HL-60/S4 treated with retinoic acid at 250 ng/mL for 4 days and 3 days (cell line): ENCODE data around the gene MKNK2.
"Not testable (repeated sequence)": the region's sequence is repeated elsewhere in the genome, so short reads cannot be mapped to it uniquely, and the experiment has no call there.

Source experiments
- in situ Hi-C: fragments of 300-500 bp; cut with MboI; formaldehyde crosslinking; loops from 2 replicates; pipeline ENCODE4 v1.7.0; 2022; ENCODE audit warnings: low sequenced_read_pairs

Gene MKNK2

DNA sequence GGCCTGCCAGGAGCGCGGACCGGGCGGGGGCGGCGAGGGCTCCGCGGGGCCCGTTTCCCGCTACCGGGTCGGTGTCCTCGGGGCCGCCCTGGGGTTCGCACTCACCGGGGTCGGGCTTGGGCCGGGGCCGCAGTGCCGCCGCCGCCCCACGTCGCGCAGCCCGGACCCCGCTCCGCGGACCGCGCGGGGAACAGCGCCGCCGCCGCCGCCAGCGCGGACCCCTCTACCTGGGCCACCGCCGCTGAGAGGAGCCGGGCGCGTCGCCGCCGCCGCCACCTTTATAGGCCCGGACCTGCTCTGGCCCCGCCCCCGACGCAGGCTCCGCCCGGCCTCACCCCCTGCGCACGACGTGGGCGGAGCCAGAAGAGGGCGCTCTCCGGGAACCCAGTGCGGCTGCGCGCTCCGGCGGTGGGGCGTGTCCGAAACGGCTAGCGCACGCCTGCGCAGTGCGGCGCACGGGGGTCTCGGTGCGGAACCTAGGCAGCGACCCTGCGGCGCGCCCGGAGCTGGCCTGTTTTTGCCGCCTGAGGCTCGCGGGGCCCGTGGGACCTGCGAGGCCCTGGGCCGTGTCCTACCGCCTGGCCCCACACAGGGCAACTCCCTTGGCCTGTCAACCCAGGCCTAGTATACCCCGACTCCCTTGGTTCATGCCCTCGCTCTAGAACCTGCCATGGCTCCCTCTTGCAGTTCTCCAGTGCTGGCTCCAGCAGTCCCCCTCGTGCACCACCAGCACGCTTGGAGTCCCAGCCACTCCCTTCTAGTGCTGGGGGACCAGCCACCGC lies at the start of gene MKNK2:
TSS of gene MKNK2 (minus strand) at position 254 of the 782 bp plus-strand sequence. CDS start 393 bp downstream, outside the sequence.
- in situ Hi-C loops, result no loop called here

DNA sequence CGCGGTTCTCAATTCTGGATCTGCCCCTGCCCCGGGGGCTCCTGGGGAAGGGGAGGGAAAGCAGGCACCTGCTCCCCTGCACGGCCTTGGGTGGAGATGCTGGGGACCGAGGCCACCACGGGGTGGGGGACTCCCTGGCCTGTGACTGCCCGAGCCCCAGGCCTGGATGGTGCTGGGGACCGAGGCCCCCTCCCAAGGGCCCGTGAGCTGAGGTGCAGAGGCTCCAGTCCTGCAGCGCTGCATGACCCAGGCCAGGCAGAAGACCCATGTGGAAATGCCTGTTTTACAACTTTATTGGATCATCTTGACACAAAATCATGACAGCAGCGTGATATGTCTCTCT lies 49.6 kb upstream of the MKNK2 start:
- in situ Hi-C loops, result no loop called here

DNA sequence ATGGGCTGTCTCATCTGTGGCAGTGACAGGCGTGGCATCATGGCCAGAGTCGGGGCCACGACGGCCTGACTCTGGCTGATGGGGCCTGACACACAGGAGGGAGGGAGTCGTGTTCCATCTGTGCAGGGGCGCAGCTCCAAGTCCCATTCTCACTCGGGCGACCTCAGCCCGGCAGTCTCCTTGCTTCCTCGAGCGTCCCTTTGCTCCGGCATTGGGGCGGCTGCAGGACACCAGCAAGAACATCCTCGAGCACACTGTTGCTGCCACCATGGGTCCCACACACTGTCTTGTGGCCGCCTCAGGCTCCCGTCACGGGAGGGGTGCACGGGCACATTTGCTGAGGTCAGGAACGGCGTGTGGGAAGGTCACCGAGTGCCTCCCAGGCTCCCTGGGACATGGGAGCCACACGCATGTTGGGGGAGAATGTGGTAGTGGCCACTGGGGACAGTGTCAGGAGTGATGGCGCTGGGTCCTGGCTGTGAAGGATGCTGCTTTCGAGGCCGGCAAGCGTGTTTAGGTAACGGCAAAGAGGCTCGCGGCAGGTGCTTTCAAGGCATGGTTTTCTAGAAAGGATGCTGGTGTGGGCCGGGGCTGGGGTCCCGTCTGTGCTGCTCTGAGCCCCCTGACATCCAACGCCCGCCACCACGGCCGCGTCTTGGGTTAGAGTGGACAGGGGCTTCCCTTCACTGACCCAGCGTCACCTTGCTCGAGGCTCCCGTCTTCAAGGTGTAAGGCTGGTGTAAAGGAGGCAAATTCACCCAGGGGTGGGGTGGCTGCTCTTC lies 49.1 kb upstream of the MKNK2 start:
- in situ Hi-C loops, result no loop called here

DNA sequence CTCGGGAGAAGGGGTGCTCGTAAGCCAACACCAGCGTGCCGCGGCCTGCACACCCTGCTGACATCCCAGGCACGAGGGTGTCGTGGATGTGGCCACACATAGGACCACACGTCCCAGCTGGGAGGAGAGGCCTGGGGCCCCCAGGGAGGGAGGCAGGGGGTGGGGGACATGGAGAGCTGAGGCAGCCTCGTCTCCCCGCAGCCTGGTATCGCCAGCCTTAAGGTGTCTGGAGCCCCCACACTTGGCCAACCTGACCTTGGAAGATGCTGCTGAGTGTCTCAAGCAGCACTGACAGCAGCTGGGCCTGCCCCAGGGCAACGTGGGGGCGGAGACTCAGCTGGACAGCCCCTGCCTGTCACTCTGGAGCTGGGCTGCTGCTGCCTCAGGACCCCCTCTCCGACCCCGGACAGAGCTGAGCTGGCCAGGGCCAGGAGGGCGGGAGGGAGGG lies 48.0 kb upstream of the MKNK2 start:
- in situ Hi-C loops, result no loop called here

DNA sequence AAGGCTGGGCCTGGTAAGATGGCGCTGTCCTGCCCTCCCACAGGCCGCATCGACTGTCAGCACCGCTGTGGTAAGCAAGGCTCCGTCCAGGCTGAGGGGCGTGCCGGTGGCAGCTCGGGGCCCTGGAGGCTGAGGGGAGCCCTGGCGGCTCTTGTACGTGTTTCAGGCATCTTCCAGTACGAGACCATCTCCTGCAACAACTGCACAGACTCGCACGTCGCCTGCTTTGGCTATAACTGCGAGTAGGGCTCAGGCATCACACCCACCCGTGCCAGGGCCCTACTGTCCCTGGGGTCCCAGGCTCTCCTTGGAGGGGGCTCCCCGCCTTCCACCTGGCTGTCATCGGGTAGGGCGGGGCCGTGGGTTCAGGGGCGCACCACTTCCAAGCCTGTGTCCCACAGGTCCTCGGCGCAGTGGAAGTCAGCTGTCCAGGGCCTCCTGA lies 46.9 kb upstream of the MKNK2 start:
- in situ Hi-C loops, result no loop called here

DNA sequence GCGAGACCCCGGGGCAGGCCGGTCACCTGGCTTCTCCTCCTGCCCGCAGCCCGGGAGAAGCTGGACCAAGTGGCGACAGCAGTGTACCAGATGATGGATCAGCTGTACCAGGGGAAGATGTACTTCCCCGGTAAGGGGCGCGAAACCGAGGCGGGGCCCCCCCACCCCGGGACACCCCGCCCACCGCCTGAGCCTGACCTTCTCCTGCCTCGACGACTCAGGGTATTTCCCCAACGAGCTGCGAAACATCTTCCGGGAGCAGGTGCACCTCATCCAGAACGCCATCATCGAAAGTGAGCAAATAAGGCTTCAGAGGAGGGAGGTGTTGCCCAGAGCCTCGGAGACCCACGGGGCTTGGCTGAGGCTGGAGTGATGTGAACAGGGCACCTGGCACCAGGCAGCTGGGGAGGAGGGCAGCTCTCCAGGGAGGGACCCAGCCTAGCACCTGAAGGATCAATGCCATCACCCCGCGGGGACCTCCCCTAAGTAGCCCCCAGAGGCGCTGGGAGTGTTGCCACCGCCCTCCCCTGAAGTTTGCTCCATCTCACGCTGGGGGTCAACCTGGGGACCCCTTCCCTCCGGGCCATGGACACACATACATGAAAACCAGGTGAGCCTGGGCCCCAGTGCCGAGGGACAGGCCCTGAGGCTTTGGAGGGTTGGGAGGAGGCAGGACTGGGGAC lies 46.3 kb upstream of the MKNK2 start:
- in situ Hi-C loops, result no loop called here

DNA sequence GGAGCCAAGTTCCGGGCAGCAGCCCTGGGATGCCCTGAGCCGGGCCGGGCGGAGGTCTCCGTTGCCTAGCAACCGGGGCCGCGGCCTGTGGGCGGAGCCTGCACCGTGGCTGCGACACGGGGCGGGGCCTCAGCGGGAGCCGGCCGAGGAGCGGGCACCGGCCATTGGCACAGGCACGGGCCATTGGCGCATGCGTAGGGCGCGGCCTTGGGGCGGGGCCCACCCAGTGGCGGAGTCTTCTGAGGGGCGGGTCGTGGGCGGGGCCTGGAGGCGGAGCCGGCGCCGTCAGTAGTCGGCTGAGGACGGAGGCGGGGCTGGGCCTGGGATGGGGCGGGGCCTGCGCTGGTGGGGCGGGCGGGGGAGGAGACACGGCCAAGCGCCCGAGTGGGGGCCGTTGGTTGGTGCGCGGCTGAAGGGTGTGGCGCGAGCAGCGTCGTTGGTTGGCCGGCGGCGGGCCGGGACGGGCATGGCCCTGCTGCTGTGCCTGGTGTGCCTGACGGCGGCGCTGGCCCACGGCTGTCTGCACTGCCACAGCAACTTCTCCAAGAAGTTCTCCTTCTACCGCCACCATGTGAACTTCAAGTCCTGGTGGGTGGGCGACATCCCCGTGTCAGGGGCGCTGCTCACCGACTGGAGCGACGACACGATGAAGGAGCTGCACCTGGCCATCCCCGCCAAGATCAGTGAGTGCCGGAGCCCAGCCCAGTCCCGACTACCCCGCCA lies 45.6 kb upstream of the MKNK2 start, which contains the start of gene IZUMO4:
TSS of gene IZUMO4 (plus strand) at position 436 of the 723 bp plus-strand sequence. CDS start at position 467, 31 bp downstream.
- in situ Hi-C loops, result no loop called here

DNA sequence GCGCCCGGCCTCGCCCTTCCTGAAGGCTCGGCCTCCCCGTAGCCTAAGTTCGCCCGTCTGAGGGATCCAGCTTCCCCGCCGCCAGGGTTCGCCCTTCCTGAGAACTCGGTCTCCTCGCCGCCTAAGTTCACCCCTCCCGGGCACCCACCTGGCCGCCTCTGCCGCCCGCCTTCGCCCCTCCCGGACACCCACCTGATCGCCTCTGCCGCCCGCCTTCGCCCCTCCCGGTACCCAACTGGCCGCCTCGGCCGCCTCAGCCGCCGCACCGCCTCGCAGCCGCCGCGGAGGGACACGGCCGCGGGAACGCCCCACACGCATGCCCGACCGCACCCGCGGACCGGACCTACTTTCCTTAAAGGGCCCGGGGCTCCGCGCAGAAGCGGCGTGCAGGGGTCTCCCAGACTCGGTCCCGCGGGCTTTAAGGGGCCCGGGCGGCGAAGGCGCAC lies 45.0 kb upstream of the MKNK2 start, which contains the start of gene MOB3A:
TSS of gene MOB3A (minus strand) at position 293 of the 446 bp plus-strand sequence. CDS start 17,766 bp downstream, outside the sequence.
- in situ Hi-C loops, result no loop called here

DNA sequence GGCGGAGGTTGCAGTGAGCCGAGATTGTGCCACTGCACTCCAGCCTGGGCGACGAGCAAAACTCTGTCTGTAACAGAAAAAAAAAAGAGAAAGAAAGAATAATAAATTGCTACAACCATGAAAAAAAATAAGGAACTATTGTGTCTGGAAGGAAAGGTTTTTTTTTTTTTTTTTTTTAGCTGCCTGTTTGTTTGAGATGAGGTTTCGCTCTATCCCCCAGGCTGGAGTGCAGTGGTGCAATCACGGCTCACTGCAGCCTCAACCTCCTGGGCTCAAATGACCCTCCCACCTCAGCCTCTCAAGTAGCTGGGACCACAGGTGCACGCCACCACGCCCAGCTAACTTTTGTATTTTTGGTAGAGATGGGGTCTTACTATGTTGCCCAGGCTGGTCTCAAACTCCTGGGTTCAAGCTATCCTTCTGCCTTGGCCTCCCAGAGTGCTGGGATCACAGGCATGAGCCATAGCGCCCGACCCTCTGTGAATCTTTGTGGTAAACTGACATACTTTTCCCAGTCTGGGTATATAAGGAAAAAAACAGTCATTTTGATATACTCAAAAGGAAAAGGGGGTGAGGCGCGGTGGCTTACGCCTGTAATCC lies 41.0 kb upstream of the MKNK2 start:
- in situ Hi-C loops, result not testable (repeated sequence)

DNA sequence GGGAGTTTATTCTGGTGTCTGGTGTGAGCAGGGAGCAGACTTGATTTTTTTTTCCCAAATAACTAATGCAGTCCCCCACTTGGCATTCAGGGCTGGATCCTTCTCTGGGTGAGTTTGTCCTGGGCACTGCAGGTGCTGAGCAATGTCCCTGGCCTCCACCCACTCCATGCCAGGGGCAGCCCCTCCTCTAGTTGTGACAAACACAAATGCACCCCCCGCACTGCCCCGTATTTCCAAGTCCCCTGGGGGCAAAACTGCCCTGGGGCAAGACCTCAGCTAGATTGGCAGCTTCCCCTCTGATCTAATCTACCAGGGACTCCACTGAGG lies 38.6 kb upstream of the MKNK2 start:
- in situ Hi-C loops, result no loop called here

DNA sequence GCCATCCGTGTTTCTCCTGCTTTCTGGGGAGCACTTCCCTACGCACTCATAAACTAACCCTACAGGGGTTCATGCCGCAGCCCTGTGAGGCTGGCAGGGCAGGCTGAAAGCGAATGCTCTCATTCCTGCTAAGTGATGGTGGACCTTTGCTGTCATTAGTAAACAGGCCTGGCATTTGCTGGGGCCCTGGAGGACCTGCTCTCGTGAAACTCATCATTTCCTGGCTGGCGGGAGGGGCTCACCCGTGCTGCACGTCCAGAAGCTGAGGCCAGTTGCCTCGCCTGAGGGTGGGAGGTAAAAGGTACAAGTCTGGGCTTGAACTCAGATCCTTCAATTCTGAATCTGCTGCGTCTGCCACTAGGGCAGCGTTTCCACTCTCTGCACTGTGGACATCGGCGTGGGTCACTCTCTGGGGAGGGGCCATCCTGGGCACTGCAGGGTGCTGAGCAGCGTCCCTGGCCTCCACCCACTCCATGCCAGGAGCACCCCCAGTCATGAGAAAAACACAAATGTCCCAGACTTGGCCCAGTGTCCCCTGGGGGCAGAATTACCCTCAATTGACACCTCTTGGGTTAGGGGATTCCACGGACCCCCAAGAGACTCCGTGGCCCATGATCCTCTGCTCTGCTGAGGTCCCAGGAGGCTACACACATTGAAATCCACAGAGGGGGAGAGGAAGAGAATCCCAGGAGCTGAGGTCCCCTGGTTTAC lies 38.1 kb upstream of the MKNK2 start:
- in situ Hi-C loops, result no loop called here

DNA sequence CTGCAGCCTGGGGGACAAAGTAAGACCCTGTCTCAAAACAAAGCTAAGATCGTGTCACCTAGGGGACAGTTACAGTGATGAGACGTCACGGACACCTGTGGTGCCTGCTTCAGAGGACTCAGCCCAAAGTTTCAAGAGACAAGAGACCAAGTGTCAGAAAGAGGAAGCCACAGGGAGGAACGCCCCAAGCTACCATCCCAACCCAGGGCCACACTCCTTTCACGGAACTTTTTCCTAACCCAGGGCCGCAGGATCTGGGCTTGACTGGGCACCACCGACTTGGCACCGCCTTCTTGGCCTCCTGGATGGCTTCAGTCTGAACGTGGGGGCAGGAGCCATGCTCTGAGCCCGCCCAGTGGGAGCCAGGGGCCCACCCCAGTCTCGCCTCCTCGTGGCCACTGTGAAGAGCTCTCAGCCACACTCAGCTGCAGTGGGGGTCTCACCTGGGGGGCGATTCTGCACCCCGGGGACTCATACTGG lies 36.6 kb upstream of the MKNK2 start:
- in situ Hi-C loops, result no loop called here

DNA sequence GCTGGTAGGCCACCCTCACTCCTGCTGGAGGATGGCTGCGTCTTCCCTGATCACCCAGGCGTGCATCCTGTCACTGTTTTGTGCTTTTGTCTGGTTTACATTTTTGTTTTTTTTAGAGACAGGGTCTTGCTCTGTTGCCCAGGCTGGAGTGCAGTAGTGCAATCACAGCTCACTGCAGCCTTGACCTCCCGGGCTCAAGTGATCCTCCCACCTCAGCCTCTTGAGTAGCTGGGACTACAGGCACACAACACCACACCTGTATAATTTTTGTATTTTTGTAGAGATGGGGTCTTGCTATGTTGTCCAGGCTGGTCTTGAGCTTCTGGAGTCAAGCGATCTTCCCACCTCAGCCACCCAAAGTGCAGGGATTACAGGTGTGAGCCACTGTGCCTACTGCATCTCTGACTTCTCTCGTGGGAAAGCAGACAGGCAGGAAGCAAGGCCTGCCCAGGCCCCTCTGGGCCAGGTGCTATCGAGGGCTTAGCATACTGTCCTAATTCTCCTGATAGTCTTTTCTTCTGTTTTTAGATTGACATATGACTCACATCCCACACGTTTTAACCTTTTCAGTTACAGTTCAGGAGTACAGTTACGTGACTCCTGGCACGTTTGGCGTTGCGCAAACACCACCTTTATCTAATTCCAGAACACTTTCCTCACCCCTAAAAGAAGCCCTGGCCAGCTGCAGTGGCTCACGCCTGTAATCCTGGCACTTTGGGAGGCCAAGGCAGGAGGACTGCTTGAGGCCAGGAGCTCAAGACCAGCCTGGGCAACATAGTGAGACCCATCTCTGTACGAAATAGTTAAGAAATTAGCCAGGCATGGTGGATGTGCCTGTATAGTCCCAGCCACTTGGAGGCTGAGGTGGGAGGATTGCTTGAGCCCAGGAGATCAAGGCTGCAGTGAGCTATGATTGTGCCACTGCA lies 35.9 kb upstream of the MKNK2 start:
- in situ Hi-C loops, result not testable (repeated sequence)

DNA sequence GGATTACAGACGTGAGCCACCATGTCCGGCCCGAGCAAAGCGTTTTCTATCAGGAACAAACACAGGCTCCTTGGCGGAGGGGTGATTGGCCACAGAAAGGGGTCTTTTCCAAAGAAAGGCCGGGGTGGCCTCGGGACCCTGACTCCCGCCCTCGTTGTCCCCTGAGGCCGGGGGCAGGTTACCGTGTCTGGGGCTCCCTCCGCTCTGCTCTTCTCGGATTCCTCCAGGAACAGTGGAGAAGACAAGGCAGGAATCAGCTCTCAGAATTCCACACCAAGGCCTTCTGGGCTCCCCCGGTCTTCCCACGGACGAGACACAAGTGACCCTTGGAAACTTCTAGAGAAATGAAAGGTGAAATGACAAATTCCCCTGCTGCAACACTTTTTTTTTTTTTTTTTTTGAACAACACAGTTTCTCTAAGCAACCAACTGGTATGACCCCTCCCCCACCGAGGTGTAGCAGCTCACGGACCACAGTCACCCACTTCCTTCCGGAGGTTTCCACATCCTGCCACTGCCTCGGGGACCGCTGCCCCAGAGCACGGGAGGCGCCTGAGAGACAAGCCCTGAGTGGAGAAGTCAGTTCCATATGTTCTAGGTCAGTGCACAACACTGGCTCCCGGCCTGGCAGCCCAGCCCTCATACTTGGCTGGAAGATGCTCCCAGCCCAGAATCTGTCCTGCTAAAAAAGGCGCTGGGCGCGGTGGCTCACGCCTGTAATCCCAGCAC lies 34.1 kb upstream of the MKNK2 start:
- in situ Hi-C loops, result no loop called here

DNA sequence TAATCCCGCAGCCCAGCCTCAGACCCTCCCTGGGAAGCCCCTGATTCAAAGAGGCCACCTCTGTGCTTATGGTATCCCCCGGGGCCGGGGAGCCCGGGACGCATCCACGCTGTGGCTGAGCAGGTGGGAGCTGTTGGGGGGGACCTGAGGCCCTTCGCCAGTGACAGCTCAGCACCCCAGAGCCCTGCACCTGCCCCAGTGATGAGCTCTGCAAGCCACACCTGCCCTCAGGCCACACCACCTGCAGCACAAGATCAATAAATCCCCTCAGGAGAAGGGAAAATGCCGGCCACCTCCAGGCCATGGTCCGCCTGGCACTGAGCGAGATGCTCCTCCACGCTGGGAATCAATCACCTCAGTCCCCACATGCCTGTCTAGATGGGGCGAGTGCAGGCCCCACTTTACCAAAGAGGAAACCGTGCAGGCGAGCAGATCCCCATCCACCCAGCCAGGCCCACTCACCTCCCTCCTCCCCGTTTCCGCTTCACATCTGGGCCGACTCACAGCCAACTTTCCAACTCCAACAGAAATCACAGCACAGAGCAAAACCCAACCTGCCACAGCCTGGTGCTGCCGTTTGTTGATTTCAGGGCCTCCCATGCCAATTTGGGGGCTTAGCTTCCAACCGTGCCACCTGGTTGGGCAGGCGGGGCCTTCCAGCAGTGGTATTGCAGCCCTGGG lies 32.3 kb upstream of the MKNK2 start:
- in situ Hi-C loops, result no loop called here

DNA sequence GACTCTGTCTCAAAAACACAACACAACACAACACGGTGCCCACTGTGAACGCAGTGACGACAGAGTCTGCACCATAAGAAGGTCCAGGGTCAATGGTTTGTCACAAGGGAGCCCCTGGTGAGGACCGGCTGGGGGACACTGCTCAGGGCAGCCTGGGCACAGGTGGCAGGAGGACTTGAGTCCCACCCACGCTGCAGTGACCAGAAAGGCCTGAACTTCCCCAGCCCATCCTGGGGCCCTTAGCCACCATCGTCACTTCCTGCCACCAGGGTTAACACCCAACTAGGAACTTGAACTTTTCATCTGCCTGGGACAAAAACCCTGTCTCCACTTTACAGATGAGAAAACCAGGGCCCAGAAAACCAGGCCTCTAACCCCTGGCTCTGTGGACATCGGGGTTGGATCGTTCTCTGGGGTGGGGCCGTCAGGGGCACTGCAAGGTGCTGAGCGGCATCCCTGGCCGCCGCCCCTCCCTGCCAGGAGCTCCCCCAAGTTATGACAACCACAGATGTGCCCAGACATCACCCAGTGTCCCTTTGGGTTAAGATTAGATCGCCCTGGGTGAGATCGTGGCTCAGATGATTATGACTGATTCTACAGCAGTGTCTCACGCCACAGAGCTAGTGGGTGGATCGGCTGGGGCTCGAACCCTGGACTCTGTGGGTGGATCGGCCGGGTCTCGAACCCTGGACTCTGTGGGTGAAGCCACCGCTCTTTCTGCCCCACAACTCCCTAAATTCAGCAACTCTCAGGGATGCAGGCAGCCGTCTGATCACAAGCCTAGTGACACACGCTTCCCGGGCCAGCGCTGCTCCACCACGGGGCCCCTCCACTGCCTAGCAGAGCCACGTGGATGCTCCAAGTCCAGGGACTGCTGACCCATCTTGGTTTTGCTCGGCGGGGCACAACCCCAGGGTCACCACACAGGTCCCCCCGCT lies 31.1 kb upstream of the MKNK2 start:
- in situ Hi-C loops, result no loop called here
